ENCODE results near the gene B3GNT3.

GRCh38 chr19:17775245-17775927 lies 19.6 kb upstream of the B3GNT3 start:
- TF ChIP-seq CTCF (IDR thresholded peaks at IDR 0.05) (peak in 6 of 7 experiments; percentile 17 to 37 (median 22)), POLR2A (IDR thresholded peaks at IDR 0.05) (no peak)
